ENCODE results near the gene CACFD1.

The CACFD1 gene

DNA sequence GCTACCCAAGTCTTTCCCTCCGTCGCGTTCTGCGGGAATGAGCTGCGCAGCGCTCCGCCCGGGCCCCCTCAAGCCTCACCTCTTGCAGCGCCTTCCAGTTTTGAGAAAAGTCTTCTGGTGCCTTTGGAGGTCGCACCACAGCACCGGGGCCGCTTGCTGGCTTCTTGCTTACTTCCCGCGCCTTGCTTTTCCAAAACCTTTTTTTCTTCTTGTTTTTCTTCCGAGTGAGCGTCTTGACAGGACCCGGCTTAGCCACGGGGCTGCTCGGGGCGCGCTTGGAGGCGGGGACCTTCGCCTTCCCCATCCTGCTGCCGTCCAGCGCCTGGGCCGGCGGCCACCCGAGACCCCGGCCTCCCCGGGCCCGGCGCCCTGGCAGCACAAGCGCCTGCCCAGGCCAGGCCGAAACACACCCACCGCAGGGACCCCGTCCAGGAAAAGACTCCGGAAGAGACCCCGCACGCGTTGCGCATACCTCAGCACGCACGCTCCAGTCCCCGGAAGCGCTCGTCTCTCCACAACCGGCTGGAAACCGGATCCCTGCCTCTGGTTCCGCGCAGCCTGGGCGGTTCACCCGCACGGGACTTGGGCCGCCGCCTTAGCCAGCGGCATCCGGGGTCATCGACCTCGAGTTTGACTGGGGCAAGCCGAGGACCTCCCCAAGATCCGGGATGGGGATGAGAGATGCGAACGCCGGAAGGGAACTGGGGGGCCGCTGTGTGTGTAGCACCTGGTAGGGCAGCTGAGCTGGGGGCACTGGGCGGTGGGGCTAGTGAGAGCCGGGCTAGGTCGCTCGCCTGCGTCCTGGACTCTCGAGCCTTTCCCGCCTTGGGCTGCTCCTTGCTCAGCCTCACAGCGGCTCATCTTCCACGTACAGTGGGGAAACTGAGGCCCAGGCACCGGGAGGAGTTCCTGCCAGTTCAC lies 42.0 kb upstream of the CACFD1 start, which contains the start of gene REXO4 (continued):
- TF ChIP-seq ZNF302 (tag by site-specific recombination; IDR thresholded peaks at IDR 0.05; ENCODE audit: low read depth) (0 out of 2 replicates have a peak, but pooled peaks have one; percentile 78), OVOL3 (tag by site-specific recombination; IDR thresholded peaks at IDR 0.05) (peak; percentile 94), ZNF23 (tag by site-specific recombination; IDR thresholded peaks at IDR 0.05; ENCODE audit: borderline replicate concordance) (0 out of 2 replicates have a peak, but pooled peaks have one; percentile 20), ZNF785 (tag by site-specific recombination; IDR thresholded peaks at IDR 0.05) (no peak), ZNF324 (tag by site-specific recombination; IDR thresholded peaks at IDR 0.05) (peak; percentile 99), ZNF112 (tag by site-specific recombination; IDR thresholded peaks at IDR 0.05) (no peak), ZNF629 (tag by site-specific recombination; IDR thresholded peaks at IDR 0.05) (peak; percentile 91), ZNF221 (tag by site-specific recombination; IDR thresholded peaks at IDR 0.05; ENCODE audit: borderline replicate concordance) (0 out of 2 replicates have a peak, but pooled peaks have one; percentile 16), ZNF76 (tag by site-specific recombination; IDR thresholded peaks at IDR 0.05; ENCODE audit: borderline replicate concordance, low read depth) (peak; percentile 91), ZBTB1 (tag by site-specific recombination; IDR thresholded peaks at IDR 0.05) (peak; percentile 92), ZNF24 (tag by site-specific recombination; IDR thresholded peaks at IDR 0.05) (peak; percentile 95), ZFP3 (tag by site-specific recombination; IDR thresholded peaks at IDR 0.05; ENCODE audit: low read depth) (no peak)
- TF ChIP-seq, protein P1, sequence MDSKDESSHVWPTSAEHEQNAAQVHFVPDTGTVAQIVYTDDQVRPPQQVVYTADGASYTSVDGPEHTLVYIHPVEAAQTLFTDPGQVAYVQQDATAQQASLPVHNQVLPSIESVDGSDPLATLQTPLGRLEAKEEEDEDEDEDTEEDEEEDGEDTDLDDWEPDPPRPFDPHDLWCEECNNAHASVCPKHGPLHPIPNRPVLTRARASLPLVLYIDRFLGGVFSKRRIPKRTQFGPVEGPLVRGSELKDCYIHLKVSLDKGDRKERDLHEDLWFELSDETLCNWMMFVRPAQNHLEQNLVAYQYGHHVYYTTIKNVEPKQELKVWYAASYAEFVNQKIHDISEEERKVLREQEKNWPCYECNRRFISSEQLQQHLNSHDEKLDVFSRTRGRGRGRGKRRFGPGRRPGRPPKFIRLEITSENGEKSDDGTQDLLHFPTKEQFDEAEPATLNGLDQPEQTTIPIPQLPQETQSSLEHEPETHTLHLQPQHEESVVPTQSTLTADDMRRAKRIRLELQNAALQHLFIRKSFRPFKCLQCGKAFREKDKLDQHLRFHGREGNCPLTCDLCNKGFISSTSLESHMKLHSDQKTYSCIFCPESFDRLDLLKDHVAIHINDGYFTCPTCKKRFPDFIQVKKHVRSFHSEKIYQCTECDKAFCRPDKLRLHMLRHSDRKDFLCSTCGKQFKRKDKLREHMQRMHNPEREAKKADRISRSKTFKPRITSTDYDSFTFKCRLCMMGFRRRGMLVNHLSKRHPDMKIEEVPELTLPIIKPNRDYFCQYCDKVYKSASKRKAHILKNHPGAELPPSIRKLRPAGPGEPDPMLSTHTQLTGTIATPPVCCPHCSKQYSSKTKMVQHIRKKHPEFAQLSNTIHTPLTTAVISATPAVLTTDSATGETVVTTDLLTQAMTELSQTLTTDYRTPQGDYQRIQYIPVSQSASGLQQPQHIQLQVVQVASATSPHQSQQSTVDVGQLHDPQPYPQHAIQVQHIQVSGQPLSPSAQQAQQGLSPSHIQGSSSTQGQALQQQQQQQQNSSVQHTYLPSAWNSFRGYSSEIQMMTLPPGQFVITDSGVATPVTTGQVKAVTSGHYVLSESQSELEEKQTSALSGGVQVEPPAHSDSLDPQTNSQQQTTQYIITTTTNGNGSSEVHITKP (tag by site-specific recombination; IDR thresholded peaks at IDR 0.05), result peak; percentile 94
- TF ChIP-seq, protein P2, sequence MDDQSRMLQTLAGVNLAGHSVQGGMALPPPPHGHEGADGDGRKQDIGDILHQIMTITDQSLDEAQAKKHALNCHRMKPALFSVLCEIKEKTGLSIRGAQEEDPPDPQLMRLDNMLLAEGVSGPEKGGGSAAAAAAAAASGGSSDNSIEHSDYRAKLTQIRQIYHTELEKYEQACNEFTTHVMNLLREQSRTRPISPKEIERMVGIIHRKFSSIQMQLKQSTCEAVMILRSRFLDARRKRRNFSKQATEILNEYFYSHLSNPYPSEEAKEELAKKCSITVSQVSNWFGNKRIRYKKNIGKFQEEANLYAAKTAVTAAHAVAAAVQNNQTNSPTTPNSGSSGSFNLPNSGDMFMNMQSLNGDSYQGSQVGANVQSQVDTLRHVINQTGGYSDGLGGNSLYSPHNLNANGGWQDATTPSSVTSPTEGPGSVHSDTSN (CRISPR knock-in tag; IDR thresholded peaks at IDR 0.05), result peak; percentile 84
- TF ChIP-seq, protein P3, sequence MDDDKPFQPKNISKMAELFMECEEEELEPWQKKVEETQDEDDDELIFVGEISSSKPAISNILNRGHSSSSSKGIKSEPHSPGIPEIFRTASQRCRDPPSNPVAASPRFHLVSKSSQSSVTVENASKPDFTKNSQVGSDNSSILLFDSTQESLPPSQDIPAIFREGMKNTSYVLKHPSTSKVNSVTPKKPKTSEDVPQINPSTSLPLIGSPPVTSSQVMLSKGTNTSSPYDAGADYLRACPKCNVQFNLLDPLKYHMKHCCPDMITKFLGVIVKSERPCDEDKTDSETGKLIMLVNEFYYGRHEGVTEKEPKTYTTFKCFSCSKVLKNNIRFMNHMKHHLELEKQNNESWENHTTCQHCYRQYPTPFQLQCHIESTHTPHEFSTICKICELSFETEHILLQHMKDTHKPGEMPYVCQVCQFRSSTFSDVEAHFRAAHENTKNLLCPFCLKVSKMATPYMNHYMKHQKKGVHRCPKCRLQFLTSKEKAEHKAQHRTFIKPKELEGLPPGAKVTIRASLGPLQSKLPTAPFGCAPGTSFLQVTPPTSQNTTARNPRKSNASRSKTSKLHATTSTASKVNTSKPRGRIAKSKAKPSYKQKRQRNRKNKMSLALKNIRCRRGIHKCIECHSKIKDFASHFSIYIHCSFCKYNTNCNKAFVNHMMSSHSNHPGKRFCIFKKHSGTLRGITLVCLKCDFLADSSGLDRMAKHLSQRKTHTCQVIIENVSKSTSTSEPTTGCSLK (tag by site-specific recombination; IDR thresholded peaks at IDR 0.05), result no peak
- TF ChIP-seq, protein P4, sequence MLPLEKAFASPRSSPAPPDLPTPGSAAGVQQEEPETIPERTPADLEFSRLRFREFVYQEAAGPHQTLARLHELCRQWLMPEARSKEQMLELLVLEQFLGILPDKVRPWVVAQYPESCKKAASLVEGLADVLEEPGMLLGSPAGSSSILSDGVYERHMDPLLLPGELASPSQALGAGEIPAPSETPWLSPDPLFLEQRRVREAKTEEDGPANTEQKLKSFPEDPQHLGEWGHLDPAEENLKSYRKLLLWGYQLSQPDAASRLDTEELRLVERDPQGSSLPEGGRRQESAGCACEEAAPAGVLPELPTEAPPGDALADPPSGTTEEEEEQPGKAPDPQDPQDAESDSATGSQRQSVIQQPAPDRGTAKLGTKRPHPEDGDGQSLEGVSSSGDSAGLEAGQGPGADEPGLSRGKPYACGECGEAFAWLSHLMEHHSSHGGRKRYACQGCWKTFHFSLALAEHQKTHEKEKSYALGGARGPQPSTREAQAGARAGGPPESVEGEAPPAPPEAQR (tag by site-specific recombination; IDR thresholded peaks at IDR 0.05), result peak; percentile 87; the same call in 1 of the 2 replicates
- TF ChIP-seq, protein P5, sequence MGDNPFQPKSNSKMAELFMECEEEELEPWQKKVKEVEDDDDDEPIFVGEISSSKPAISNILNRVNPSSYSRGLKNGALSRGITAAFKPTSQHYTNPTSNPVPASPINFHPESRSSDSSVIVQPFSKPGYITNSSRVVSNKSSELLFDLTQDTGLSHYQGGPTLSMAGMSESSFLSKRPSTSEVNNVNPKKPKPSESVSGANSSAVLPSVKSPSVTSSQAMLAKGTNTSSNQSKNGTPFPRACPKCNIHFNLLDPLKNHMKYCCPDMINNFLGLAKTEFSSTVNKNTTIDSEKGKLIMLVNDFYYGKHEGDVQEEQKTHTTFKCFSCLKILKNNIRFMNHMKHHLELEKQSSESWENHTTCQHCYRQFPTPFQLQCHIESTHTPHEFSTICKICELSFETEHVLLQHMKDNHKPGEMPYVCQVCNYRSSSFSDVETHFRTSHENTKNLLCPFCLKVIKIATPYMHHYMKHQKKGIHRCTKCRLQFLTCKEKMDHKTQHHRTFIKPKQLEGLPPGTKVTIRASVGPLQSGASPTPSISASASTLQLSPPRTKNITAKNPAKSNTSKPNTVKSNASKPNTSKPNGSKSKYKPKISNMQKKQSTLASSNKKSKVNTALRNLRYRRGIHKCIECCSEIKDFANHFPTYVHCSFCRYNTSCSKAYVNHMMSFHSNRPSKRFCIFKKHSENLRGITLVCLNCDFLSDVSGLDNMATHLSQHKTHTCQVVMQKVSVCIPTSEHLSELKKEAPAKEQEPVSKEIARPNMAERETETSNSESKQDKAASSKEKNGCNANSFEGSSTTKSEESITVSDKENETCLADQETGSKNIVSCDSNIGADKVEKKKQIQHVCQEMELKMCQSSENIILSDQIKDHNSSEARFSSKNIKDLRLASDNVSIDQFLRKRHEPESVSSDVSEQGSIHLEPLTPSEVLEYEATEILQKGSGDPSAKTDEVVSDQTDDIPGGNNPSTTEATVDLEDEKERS (tag by site-specific recombination; IDR thresholded peaks at IDR 0.05), result peak; percentile 74; the same call in 1 of the 2 replicates
- TF ChIP-seq, protein P6, sequence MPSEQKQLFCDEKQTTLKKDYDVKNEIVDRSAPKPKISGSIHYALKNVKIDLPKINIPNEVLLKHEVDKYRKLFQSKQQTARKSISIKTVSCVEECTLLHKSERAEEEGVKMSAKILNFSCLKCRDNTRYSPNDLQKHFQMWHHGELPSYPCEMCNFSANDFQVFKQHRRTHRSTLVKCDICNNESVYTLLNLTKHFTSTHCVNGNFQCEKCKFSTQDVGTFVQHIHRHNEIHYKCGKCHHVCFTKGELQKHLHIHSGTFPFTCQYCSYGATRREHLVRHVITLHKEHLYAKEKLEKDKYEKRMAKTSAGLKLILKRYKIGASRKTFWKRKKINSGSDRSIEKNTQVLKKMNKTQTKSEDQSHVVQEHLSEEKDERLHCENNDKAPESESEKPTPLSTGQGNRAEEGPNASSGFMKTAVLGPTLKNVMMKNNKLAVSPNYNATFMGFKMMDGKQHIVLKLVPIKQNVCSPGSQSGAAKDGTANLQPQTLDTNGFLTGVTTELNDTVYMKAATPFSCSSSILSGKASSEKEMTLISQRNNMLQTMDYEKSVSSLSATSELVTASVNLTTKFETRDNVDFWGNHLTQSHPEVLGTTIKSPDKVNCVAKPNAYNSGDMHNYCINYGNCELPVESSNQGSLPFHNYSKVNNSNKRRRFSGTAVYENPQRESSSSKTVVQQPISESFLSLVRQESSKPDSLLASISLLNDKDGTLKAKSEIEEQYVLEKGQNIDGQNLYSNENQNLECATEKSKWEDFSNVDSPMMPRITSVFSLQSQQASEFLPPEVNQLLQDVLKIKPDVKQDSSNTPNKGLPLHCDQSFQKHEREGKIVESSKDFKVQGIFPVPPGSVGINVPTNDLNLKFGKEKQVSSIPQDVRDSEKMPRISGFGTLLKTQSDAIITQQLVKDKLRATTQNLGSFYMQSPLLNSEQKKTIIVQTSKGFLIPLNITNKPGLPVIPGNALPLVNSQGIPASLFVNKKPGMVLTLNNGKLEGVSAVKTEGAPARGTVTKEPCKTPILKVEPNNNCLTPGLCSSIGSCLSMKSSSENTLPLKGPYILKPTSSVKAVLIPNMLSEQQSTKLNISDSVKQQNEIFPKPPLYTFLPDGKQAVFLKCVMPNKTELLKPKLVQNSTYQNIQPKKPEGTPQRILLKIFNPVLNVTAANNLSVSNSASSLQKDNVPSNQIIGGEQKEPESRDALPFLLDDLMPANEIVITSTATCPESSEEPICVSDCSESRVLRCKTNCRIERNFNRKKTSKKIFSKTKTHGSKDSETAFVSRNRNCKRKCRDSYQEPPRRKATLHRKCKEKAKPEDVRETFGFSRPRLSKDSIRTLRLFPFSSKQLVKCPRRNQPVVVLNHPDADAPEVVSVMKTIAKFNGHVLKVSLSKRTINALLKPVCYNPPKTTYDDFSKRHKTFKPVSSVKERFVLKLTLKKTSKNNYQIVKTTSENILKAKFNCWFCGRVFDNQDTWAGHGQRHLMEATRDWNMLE (tag by site-specific recombination; conservative IDR thresholded peaks at IDR 0.05; ENCODE audit: low read depth), result peak; percentile 97
